Upper lobe of left lung (tissue), 6 donors: ENCODE results near the gene FHIT. TPM values are rescaled to one million over a fixed set of nuclear protein-coding genes. Genes with fewer than 3 reads are reported as not detected.
A peak's percentile ranks its signal among the peaks of the same experiment; 100 is the strongest.

ENCODE experiments used
- ATAC-seq, 2 donors: fragments of 200-7000 bp; cut with Tn5 transposase; one replicate each; pipeline ENCODE4 v1.9.1; 2022; ENCODE audit warnings: mild to moderate bottlenecking in 2 of 2, moderate library complexity in 2 of 2; ENCODE audit not compliant: low FRiP score in 2 of 2
- DNase-seq, 2 donors: peaks; one replicate each; pipeline ENCODE4 v3.0.0-alpha.2; 2019 to 2020
- H3K27ac ChIP-seq, 4 donors: fragments of 200-600 bp; sonication (generic); one replicate each; pipeline ENCODE4 v1.5.1; 2016 to 2019
- H3K27me3 ChIP-seq, 4 donors: fragments of 200-600 bp; sonication (generic); one replicate each; pipeline ENCODE4 v1.5.1; 2017 to 2019
- H3K36me3 ChIP-seq, 4 donors: fragments of 200-600 bp; sonication (generic); one replicate each; pipeline ENCODE4 v1.5.1; 2016 to 2019
- H3K4me1 ChIP-seq, 4 donors: fragments of 200-600 bp; sonication (generic); one replicate each; pipeline ENCODE4 v1.5.1; 2018 to 2019
- H3K4me3 ChIP-seq, 4 donors: fragments of 200-600 bp; sonication (generic); one replicate each; pipeline ENCODE4 v1.5.1; 2017 to 2019; ENCODE audit warnings: mild to moderate bottlenecking in 2 of 4, moderate library complexity in 1 of 4
- H3K9me3 ChIP-seq, 4 donors: fragments of 200-600 bp; sonication (generic); one replicate each; pipeline ENCODE4 v1.5.1; 2018 to 2019
- CTCF ChIP-seq, 6 experiments: fragments of 450-650 bp in 4 of 6; fragments of 200-600 bp in 2 of 6; sonication (generic) in 2 of 6; IDR thresholded peaks; one replicate each; pipeline ENCODE4 v1.5.1; 2016 to 2019; ENCODE audit warnings: antibody characterized with exemption in 6 of 6
- EP300 ChIP-seq, 4 donors: sonication (generic); formaldehyde crosslinking; IDR thresholded peaks; one replicate each; pipeline ENCODE4 v1.5.1; 2017; ENCODE audit warnings: antibody characterized with exemption in 4 of 4, control low read depth in 2 of 4
- POLR2A ChIP-seq, 4 donors: fragments of 450-650 bp; IDR thresholded peaks; one replicate each; pipeline ENCODE4 v1.5.1; 2016 to 2017; ENCODE audit warnings: antibody characterized with exemption in 4 of 4, mild to moderate bottlenecking in 2 of 4
- POLR2AphosphoS5 ChIP-seq, 2 donors: sonication (generic); formaldehyde crosslinking; IDR thresholded peaks; one replicate each; pipeline ENCODE4 v1.5.1; 2017; ENCODE audit warnings: antibody characterized with exemption in 2 of 2
- WGBS, 2 donors: methylation state at CpG; one replicate each; pipeline ENCODE4 v1.1.5; 2017 to 2018; 5-methylcytosine and 5-hydroxymethylcytosine counted together
- total RNA-seq, 6 donors: library from RNA; depleted of rRNA in 4 of 6; stranded (reverse); fragments of >200 nt in 4 of 6; gene quantifications; one replicate each; pipeline versions ENCODE4 v1.1.0 to v1.2.1, GENCODE V29; 2016 to 2021
- donor health status: DM: no; HTN: no; CAD: no; lungs with moderate emphysema.
- donor health status: DM: no; HTN: yes; CAD: no; lungs with severe emphysema.

Gene FHIT
- total RNA-seq, 6 donors from 2014 or later = 6.8 to 56.6 (median 11.1) TPM

GRCh38 chr3:59885899-59886400, 1365.3 kb downstream of the FHIT start:
- no peak overlapping the region for H3K27ac ChIP-seq
- DNase-seq (no peak), ATAC-seq (no peak)
- H3K4me3 ChIP-seq = no peak overlapping the region
- 91% methylated on average over 2 of the region's 2 CpGs for WGBS, 2 donors
- no peaks in the 10 kb centered on the region for H3K27me3 ChIP-seq
- TF ChIP-seq EP300 (IDR thresholded peaks at IDR 0.05) (no peak), CTCF (IDR thresholded peaks at IDR 0.05) (no peak), POLR2A (IDR thresholded peaks at IDR 0.05) (no peak), POLR2AphosphoS5 (IDR thresholded peaks at IDR 0.05) (no peak)
- no peaks in the 10 kb centered on the region for H3K9me3 ChIP-seq
- H3K4me1 ChIP-seq = no peaks in the 10 kb centered on the region
- no peaks in the 10 kb centered on the region for H3K36me3 ChIP-seq

- peak in 1 of 2 donors; percentile 29 for ATAC-seq
- no peak for TF ChIP-seq EP300 (IDR thresholded peaks at IDR 0.05)
- no peak for TF ChIP-seq POLR2A (IDR thresholded peaks at IDR 0.05)
- H3K27ac ChIP-seq = no peak overlapping the region
- WGBS, 2 donors = 82 to 85% methylated on average over 4 of the region's 4 CpGs
- H3K4me3 ChIP-seq = no peak overlapping the region
- no peaks in the 10 kb centered on the region for H3K36me3 ChIP-seq
- no peaks in the 10 kb centered on the region for H3K27me3 ChIP-seq
- H3K4me1 ChIP-seq = no peaks in the 10 kb centered on the region
- H3K9me3 ChIP-seq = no peaks in the 10 kb centered on the region
- DNase-seq = no peak
Measured at GRCh38 chr3:59885101-59885500, 1366.2 kb downstream of the FHIT start.

GRCh38 chr3:59884409-59884808, 1366.8 kb downstream of the FHIT start:
- Histone ChIP-seq H3K27ac (no peak overlapping the region), H3K4me3 (no peak overlapping the region), H3K27me3 (no peaks in the 10 kb centered on the region), H3K36me3 (no peaks in the 10 kb centered on the region), H3K4me1 (no peaks in the 10 kb centered on the region), H3K9me3 (no peaks in the 10 kb centered on the region)
- whole genome bisulfite sequencing, 2 donors = 58 to 67% methylated on average over 2 of the region's 2 CpGs
- peak in 1 of 2 donors; percentile 68 for ATAC-seq
- DNase-seq = no peak
- TF ChIP-seq POLR2AphosphoS5 (IDR thresholded peaks at IDR 0.05) (no peak), EP300 (IDR thresholded peaks at IDR 0.05) (no peak), POLR2A (IDR thresholded peaks at IDR 0.05) (no peak), CTCF (IDR thresholded peaks at IDR 0.05) (no peak)

GRCh38 chr3:59882746-59883145, 1368.5 kb downstream of the FHIT start:
- no peak for ATAC-seq
- H3K27ac ChIP-seq = no peak overlapping the region
- H3K9me3 ChIP-seq = no peaks in the 10 kb centered on the region
- H3K4me3 ChIP-seq = no peak overlapping the region
- TF ChIP-seq EP300 (IDR thresholded peaks at IDR 0.05) = no peak
- TF ChIP-seq POLR2AphosphoS5 (IDR thresholded peaks at IDR 0.05) = no peak
- no peak for TF ChIP-seq POLR2A (IDR thresholded peaks at IDR 0.05)
- TF ChIP-seq CTCF (IDR thresholded peaks at IDR 0.05) = no peak
- WGBS, 2 donors = 81 to 87% methylated on average over 2 of the region's 2 CpGs
- no peaks in the 10 kb centered on the region for H3K36me3 ChIP-seq
- H3K27me3 ChIP-seq = no peaks in the 10 kb centered on the region
- no peak for DNase-seq
- no peaks in the 10 kb centered on the region for H3K4me1 ChIP-seq

GRCh38 chr3:59880717-59881116, 1370.5 kb downstream of the FHIT start:
- TF ChIP-seq CTCF (IDR thresholded peaks at IDR 0.05) (no peak), POLR2A (IDR thresholded peaks at IDR 0.05) (no peak), POLR2AphosphoS5 (IDR thresholded peaks at IDR 0.05) (no peak), EP300 (IDR thresholded peaks at IDR 0.05) (no peak)
- H3K36me3 ChIP-seq = no peaks in the 10 kb centered on the region
- no peaks in the 10 kb centered on the region for H3K9me3 ChIP-seq
- DNase-seq (no peak), ATAC-seq (no peak)
- WGBS, 2 donors = 68 to 84% methylated on average over 2 of the region's 2 CpGs
- H3K4me1 ChIP-seq = no peaks in the 10 kb centered on the region
- H3K27ac ChIP-seq = no peak overlapping the region
- no peak overlapping the region for H3K4me3 ChIP-seq
- no peaks in the 10 kb centered on the region for H3K27me3 ChIP-seq
